ENCODE results near the gene RFTN1. TPM values are rescaled to one million over a fixed set of nuclear protein-coding genes. Genes with fewer than 3 reads are reported as not detected.

Gene RFTN1
- total and polyA plus RNA-seq, 4 donors = 33.8 to 82.5 (median 53.4) TPM

GRCh38 chr3:16365491-16366128 is 147.9 kb downstream of the RFTN1 start:
- H3K9me3 ChIP-seq (ENCODE audit: control insufficient read depth in 4 of 4, insufficient read depth in 3 of 4, low read length in 3 of 4) = no peaks in the 10 kb centered on the region
- H3K27ac ChIP-seq (ENCODE audit: low read depth in 1 of 2, low read length in 1 of 2) = peak overlapping the region in 1 of 2 donors; percentile 28
- TF ChIP-seq CTCF (IDR thresholded peaks at IDR 0.05; ENCODE audit: control extremely low read depth, extremely low read depth) = no peak
- peaks cover 0 to 16% (median 7%) of the 10 kb centered on the region in 5 donors for H3K4me1 ChIP-seq (ENCODE audit: control insufficient read depth in 5 of 5, insufficient read depth in 5 of 5, low read length in 5 of 5)
- H3K27me3 ChIP-seq (ENCODE audit: control insufficient read depth in 3 of 3, insufficient read depth in 3 of 3, low read length in 2 of 3) = no peaks in the 10 kb centered on the region
- 75 to 85% methylated on average over 6 of the region's 6 CpGs for WGBS, 2 donors
- no peak overlapping the region for H3K9ac ChIP-seq (ENCODE audit: insufficient read depth in 1 of 2, low read length in 2 of 2)
- H3K36me3 ChIP-seq (ENCODE audit: control insufficient read depth in 4 of 4, insufficient read depth in 4 of 4, low read length in 4 of 4) = peaks cover 0 to 23% (median 16%) of the 10 kb centered on the region in 4 donors
- DNase-seq = no peak
- H3K4me3 ChIP-seq = no peak overlapping the region
- ATAC-seq (ENCODE audit: insufficient read depth, low FRiP score) = no peak

- no peaks in the 10 kb centered on the region for H3K9me3 ChIP-seq (ENCODE audit: control insufficient read depth in 4 of 4, insufficient read depth in 3 of 4, low read length in 3 of 4)
- no peaks in the 10 kb centered on the region for H3K27me3 ChIP-seq (ENCODE audit: control insufficient read depth in 3 of 3, insufficient read depth in 3 of 3, low read length in 2 of 3)
- peaks cover 0 to 23% (median 15%) of the 10 kb centered on the region in 4 donors for H3K36me3 ChIP-seq (ENCODE audit: control insufficient read depth in 4 of 4, insufficient read depth in 4 of 4, low read length in 4 of 4)
- no peak overlapping the region for H3K9ac ChIP-seq (ENCODE audit: insufficient read depth in 1 of 2, low read length in 2 of 2)
- no peak for ATAC-seq (ENCODE audit: insufficient read depth, low FRiP score)
- no peak overlapping the region for H3K27ac ChIP-seq (ENCODE audit: low read depth in 1 of 2, low read length in 1 of 2)
- H3K4me1 ChIP-seq (ENCODE audit: control insufficient read depth in 5 of 5, insufficient read depth in 5 of 5, low read length in 5 of 5) = peaks cover 0 to 12% (median 2%) of the 10 kb centered on the region in 5 donors
- TF ChIP-seq CTCF (IDR thresholded peaks at IDR 0.05; ENCODE audit: control extremely low read depth, extremely low read depth) = no peak
- 76 to 83% methylated on average over 2 of the region's 2 CpGs for WGBS, 2 donors
- H3K4me3 ChIP-seq = no peak overlapping the region
- DNase-seq = no peak
Observed at GRCh38 chr3:16364963-16365362, 148.5 kb downstream of the RFTN1 start.

GRCh38 chr3:16364323-16364722 is 149.2 kb downstream of the RFTN1 start:
- no peak overlapping the region for H3K9ac ChIP-seq (ENCODE audit: insufficient read depth in 1 of 2, low read length in 2 of 2)
- H3K27me3 ChIP-seq (ENCODE audit: control insufficient read depth in 3 of 3, insufficient read depth in 3 of 3, low read length in 2 of 3) = no peaks in the 10 kb centered on the region
- no peak for TF ChIP-seq CTCF (IDR thresholded peaks at IDR 0.05; ENCODE audit: control extremely low read depth, extremely low read depth)
- no peaks in the 10 kb centered on the region for H3K9me3 ChIP-seq (ENCODE audit: control insufficient read depth in 4 of 4, insufficient read depth in 3 of 4, low read length in 3 of 4)
- peaks cover 0 to 6% (median 0%) of the 10 kb centered on the region in 5 donors for H3K4me1 ChIP-seq (ENCODE audit: control insufficient read depth in 5 of 5, insufficient read depth in 5 of 5, low read length in 5 of 5)
- 78 to 90% methylated on average over 4 of the region's 4 CpGs for WGBS, 2 donors
- DNase-seq (no peak), ATAC-seq (ENCODE audit: insufficient read depth, low FRiP score) (no peak)
- H3K36me3 ChIP-seq (ENCODE audit: control insufficient read depth in 4 of 4, insufficient read depth in 4 of 4, low read length in 4 of 4) = peaks cover 0 to 20% (median 14%) of the 10 kb centered on the region in 4 donors
- no peak overlapping the region for H3K4me3 ChIP-seq
- no peak overlapping the region for H3K27ac ChIP-seq (ENCODE audit: low read depth in 1 of 2, low read length in 1 of 2)
